Measurements from ENCODE around the gene LMF2.
"Not testable (repeated sequence)": the region's sequence is repeated elsewhere in the genome, so short reads cannot be mapped to it uniquely, and the experiment has no call there.

LMF2 gene

GRCh38 chr22:50507421-50507990 lies at the start of gene LMF2:
Gene LMF2 (minus strand): TSS chr22:50507702. CDS start chr22:50507675, 27 bp downstream.
- DNase-seq (ENCODE audit: extremely low spot score, insufficient read length, low read depth) (peak; percentile 92), FAIRE-seq (no peak)

GRCh38 chr22:50556703-50557102 lies 49.2 kb upstream of the LMF2 start:
- no peak for FAIRE-seq
- DNase-seq (ENCODE audit: extremely low spot score, insufficient read length, low read depth): no peak

GRCh38 chr22:50553310-50553709 lies 45.8 kb upstream of the LMF2 start:
- no peak for DNase-seq (ENCODE audit: extremely low spot score, insufficient read length, low read depth)
- no peak for FAIRE-seq

GRCh38 chr22:50551160-50551752 lies 43.8 kb upstream of the LMF2 start:
- DNase-seq (ENCODE audit: extremely low spot score, insufficient read length, low read depth) (no peak), FAIRE-seq (no peak)

GRCh38 chr22:50550395-50550794 lies 42.9 kb upstream of the LMF2 start:
- FAIRE-seq (no peak), DNase-seq (ENCODE audit: extremely low spot score, insufficient read length, low read depth) (no peak)

GRCh38 chr22:50548921-50549790 lies 41.7 kb upstream of the LMF2 start:
- no peak for FAIRE-seq
- DNase-seq (ENCODE audit: extremely low spot score, insufficient read length, low read depth): no peak

GRCh38 chr22:50548040-50548920 lies 40.8 kb upstream of the LMF2 start:
- FAIRE-seq: no peak
- DNase-seq (ENCODE audit: extremely low spot score, insufficient read length, low read depth): no peak

GRCh38 chr22:50547263-50547985 lies 39.9 kb upstream of the LMF2 start:
- FAIRE-seq (no peak), DNase-seq (ENCODE audit: extremely low spot score, insufficient read length, low read depth) (no peak)

GRCh38 chr22:50546326-50547262 lies 39.1 kb upstream of the LMF2 start:
- DNase-seq (ENCODE audit: extremely low spot score, insufficient read length, low read depth) (no peak), FAIRE-seq (no peak)

- no peak for DNase-seq (ENCODE audit: extremely low spot score, insufficient read length, low read depth)
- no peak for FAIRE-seq
Measured at GRCh38 chr22:50545522-50546325, 38.2 kb upstream of the LMF2 start, which contains the start of gene KLHDC7B. Gene KLHDC7B (plus strand): TSS chr22:50545899. CDS start chr22:50546244, 345 bp downstream.

- peak; percentile 31 for FAIRE-seq
- DNase-seq (ENCODE audit: extremely low spot score, insufficient read length, low read depth): no peak
Measured at GRCh38 chr22:50544746-50545253, 37.3 kb upstream of the LMF2 start.

- peak; percentile 93 for FAIRE-seq
- no peak for DNase-seq (ENCODE audit: extremely low spot score, insufficient read length, low read depth)
Measured at GRCh38 chr22:50544078-50544745, 36.7 kb upstream of the LMF2 start.

- DNase-seq (ENCODE audit: extremely low spot score, insufficient read length, low read depth) (no peak), FAIRE-seq (peak; percentile 98)
Measured at GRCh38 chr22:50542416-50542927, 35.0 kb upstream of the LMF2 start.

GRCh38 chr22:50541667-50542026 lies 34.1 kb upstream of the LMF2 start:
- DNase-seq (ENCODE audit: extremely low spot score, insufficient read length, low read depth): not testable (repeated sequence)
- FAIRE-seq: peak; percentile 96

GRCh38 chr22:50540381-50540780 lies 32.9 kb upstream of the LMF2 start:
- no peak for DNase-seq (ENCODE audit: extremely low spot score, insufficient read length, low read depth)
- no peak for FAIRE-seq

- DNase-seq (ENCODE audit: extremely low spot score, insufficient read length, low read depth): no peak
- peak; percentile 53 for FAIRE-seq
Measured at GRCh38 chr22:50537765-50538164, 30.3 kb upstream of the LMF2 start.

- DNase-seq (ENCODE audit: extremely low spot score, insufficient read length, low read depth): no peak
- FAIRE-seq: peak; percentile 24
Measured at GRCh38 chr22:50536226-50536625, 28.7 kb upstream of the LMF2 start.
